C4-2B (cell line): Measurements from ENCODE around the gene CCL3.

Experiments used
- ZFX ChIP-seq: fragments of 450-650 bp; IDR thresholded peaks from 2 replicates; pipeline ENCODE4 v1.6.1; 2017
- TF ChIP-seq, protein P1 (sequence below): fragments of 450-650 bp; conservative IDR thresholded peaks from 2 replicates; pipeline ENCODE4 v1.5.1; 2017; ENCODE audit warnings: mild to moderate bottlenecking

- TF ChIP-seq, protein P1, sequence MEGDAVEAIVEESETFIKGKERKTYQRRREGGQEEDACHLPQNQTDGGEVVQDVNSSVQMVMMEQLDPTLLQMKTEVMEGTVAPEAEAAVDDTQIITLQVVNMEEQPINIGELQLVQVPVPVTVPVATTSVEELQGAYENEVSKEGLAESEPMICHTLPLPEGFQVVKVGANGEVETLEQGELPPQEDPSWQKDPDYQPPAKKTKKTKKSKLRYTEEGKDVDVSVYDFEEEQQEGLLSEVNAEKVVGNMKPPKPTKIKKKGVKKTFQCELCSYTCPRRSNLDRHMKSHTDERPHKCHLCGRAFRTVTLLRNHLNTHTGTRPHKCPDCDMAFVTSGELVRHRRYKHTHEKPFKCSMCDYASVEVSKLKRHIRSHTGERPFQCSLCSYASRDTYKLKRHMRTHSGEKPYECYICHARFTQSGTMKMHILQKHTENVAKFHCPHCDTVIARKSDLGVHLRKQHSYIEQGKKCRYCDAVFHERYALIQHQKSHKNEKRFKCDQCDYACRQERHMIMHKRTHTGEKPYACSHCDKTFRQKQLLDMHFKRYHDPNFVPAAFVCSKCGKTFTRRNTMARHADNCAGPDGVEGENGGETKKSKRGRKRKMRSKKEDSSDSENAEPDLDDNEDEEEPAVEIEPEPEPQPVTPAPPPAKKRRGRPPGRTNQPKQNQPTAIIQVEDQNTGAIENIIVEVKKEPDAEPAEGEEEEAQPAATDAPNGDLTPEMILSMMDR: no peak; the same call in 1 of the 2 replicates
- no peak for TF ChIP-seq ZFX
These were observed 28.8 kb upstream of the CCL3 start for GRCh38 chr17:36118477-36119353.
